ENCODE data around the gene HPS5.

The HPS5 gene

GRCh38 chr11:18317551-18317950, 4.4 kb downstream of the HPS5 start:
- no peak for DNase-seq (ENCODE audit: low read depth in 2 of 2)

- DNase-seq (ENCODE audit: low read depth in 2 of 2), result no peak
These were observed 6.0 kb downstream of the HPS5 start for GRCh38 chr11:18315893-18316292.

GRCh38 chr11:18314784-18315523, 7.0 kb downstream of the HPS5 start:
- DNase-seq (ENCODE audit: low read depth in 2 of 2), result no peak

GRCh38 chr11:18313965-18314763, 7.8 kb downstream of the HPS5 start:
- DNase-seq (ENCODE audit: low read depth in 2 of 2), result no peak

GRCh38 chr11:18312663-18313420, 9.1 kb downstream of the HPS5 start:
- DNase-seq (ENCODE audit: low read depth in 2 of 2), result no peak

GRCh38 chr11:18312012-18312411, 9.9 kb downstream of the HPS5 start:
- DNase-seq (ENCODE audit: low read depth in 2 of 2), result no peak

- DNase-seq (ENCODE audit: low read depth in 2 of 2), result no peak
These were observed 11.1 kb downstream of the HPS5 start for GRCh38 chr11:18310800-18311340.

GRCh38 chr11:18309691-18310090, 12.2 kb downstream of the HPS5 start:
- no peak for DNase-seq (ENCODE audit: low read depth in 2 of 2)

- no peak for DNase-seq (ENCODE audit: low read depth in 2 of 2)
These were observed 13.7 kb downstream of the HPS5 start for GRCh38 chr11:18308242-18308641.

GRCh38 chr11:18307461-18308139, 14.3 kb downstream of the HPS5 start:
- DNase-seq (ENCODE audit: low read depth in 2 of 2), result no peak

- DNase-seq (ENCODE audit: low read depth in 2 of 2), result no peak
These were observed 17.2 kb downstream of the HPS5 start for GRCh38 chr11:18304745-18305144.

GRCh38 chr11:18299721-18300120, 22.2 kb downstream of the HPS5 start:
- DNase-seq (ENCODE audit: low read depth in 2 of 2), result no peak

- DNase-seq (ENCODE audit: low read depth in 2 of 2), result no peak
These were observed 26.6 kb downstream of the HPS5 start for GRCh38 chr11:18295316-18295715.

- no peak for DNase-seq (ENCODE audit: low read depth in 2 of 2)
These were observed 27.1 kb downstream of the HPS5 start for GRCh38 chr11:18294862-18295261.

GRCh38 chr11:18288911-18289310, 33.0 kb downstream of the HPS5 start:
- DNase-seq (ENCODE audit: low read depth in 2 of 2), result no peak

- DNase-seq (ENCODE audit: low read depth in 2 of 2), result no peak
These were observed 36.1 kb downstream of the HPS5 start for GRCh38 chr11:18285841-18286240.

- DNase-seq (ENCODE audit: low read depth in 2 of 2), result no peak
These were observed 39.3 kb downstream of the HPS5 start for GRCh38 chr11:18282626-18283025.

GRCh38 chr11:18280438-18281045, 41.4 kb downstream of the HPS5 start:
- DNase-seq (ENCODE audit: low read depth in 2 of 2), result no peak

- DNase-seq (ENCODE audit: low read depth in 2 of 2), result no peak
These were observed 44.2 kb downstream of the HPS5 start for GRCh38 chr11:18277565-18278271.

- DNase-seq (ENCODE audit: low read depth in 2 of 2), result no peak
These were observed 50.7 kb downstream of the HPS5 start for GRCh38 chr11:18271206-18271605.

GRCh38 chr11:18270102-18270501, 51.8 kb downstream of the HPS5 start:
- DNase-seq (ENCODE audit: low read depth in 2 of 2), result no peak
